RWPE1 (cell line): Measurements from ENCODE around the gene POLN.

ENCODE experiments used
- CTCF ChIA-PET: fragments of 350-600 bp; sonication (Branson Sonifier 250); formaldehyde crosslinking; extraction: SDS; loops from one replicate; lab custom pipeline; 2021; lab: Yijun Ruan, JAX
- POLR2A ChIA-PET: fragments of 400-600 bp; formaldehyde crosslinking; extraction: SDS; loops from one replicate; lab custom pipeline; 2020; ENCODE audit warnings: antibody characterized with exemption; ENCODE audit not compliant: low non-redundant PET; lab: Yijun Ruan, JAX
- DNase-seq: peaks from one replicate; pipeline ENCODE4 v3.0.0; 2012; ENCODE audit warnings: low spot score
- H3K27ac ChIP-seq: fragments of 450-650 bp; 2 replicates; pipeline ENCODE4 v1.5.1; 2017
- TF ChIP-seq, protein P1 (sequence below): fragments of 450-650 bp; conservative IDR thresholded peaks from 2 replicates; pipeline ENCODE4 v1.5.1; 2017; ENCODE audit warnings: low read depth, mild to moderate bottlenecking

The POLN gene

GRCh38 chr4:2245057-2245786, 3.3 kb upstream of the POLN start:
- CTCF ChIA-PET, result no interaction called here
- H3K27ac ChIP-seq, result peak overlapping the region; percentile 41
- POLR2A ChIA-PET, result no interaction called here
- DNase-seq, result no peak
- TF ChIP-seq, protein P1, sequence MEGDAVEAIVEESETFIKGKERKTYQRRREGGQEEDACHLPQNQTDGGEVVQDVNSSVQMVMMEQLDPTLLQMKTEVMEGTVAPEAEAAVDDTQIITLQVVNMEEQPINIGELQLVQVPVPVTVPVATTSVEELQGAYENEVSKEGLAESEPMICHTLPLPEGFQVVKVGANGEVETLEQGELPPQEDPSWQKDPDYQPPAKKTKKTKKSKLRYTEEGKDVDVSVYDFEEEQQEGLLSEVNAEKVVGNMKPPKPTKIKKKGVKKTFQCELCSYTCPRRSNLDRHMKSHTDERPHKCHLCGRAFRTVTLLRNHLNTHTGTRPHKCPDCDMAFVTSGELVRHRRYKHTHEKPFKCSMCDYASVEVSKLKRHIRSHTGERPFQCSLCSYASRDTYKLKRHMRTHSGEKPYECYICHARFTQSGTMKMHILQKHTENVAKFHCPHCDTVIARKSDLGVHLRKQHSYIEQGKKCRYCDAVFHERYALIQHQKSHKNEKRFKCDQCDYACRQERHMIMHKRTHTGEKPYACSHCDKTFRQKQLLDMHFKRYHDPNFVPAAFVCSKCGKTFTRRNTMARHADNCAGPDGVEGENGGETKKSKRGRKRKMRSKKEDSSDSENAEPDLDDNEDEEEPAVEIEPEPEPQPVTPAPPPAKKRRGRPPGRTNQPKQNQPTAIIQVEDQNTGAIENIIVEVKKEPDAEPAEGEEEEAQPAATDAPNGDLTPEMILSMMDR, result no peak

DNA sequence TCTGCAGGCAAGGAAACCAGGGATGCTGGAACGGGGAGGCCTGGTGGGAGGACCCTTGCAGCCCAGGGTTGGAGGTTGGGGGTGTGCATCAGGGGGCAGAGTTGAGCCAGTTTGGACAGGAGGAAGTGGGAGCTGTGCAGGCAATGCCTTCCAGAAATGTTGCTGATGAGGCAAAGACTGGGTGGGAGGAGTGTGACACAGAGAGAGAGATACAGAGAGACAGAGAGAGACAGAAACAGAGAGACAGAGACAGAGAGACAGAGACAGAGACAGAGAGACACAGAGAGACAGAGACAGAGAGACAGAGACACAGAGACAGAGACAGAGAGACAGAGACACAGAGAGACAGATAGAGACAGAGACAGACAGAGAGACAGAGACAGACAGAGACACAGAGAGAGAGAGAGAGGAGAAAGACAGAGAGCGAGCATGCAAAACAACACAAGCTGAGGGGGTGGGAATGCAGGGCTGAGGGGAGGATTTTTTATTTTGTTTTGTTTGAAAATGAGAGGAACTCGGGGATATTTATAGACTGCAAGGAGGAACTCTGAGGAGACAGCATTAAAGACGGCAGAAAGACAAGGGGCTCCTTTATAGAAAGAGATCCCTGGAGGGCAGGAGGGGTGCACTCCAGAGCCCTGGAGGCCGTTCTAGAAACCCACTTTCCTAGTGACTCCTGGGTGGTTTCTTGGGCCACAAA, 1.9 kb upstream of the POLN start:
- H3K27ac ChIP-seq, result no peak overlapping the region
- TF ChIP-seq, protein P1, result no peak
- ChIA-PET POLR2A (no interaction called here), CTCF (no interaction called here)
- DNase-seq, result no peak

- no peak for DNase-seq
- TF ChIP-seq, protein P1, result no peak
- POLR2A ChIA-PET, result no interaction called here
- CTCF ChIA-PET, result interaction anchor here (1.0 kb wide), 1 partner anchor 21 kb away, joined by 3 read pairs; no protein-coding TSS in a partner anchor
- H3K27ac ChIP-seq, result peak overlapping the region; percentile 85
Measured at GRCh38 chr4:2241003-2241402, 918 bp downstream of the POLN start.

DNA sequence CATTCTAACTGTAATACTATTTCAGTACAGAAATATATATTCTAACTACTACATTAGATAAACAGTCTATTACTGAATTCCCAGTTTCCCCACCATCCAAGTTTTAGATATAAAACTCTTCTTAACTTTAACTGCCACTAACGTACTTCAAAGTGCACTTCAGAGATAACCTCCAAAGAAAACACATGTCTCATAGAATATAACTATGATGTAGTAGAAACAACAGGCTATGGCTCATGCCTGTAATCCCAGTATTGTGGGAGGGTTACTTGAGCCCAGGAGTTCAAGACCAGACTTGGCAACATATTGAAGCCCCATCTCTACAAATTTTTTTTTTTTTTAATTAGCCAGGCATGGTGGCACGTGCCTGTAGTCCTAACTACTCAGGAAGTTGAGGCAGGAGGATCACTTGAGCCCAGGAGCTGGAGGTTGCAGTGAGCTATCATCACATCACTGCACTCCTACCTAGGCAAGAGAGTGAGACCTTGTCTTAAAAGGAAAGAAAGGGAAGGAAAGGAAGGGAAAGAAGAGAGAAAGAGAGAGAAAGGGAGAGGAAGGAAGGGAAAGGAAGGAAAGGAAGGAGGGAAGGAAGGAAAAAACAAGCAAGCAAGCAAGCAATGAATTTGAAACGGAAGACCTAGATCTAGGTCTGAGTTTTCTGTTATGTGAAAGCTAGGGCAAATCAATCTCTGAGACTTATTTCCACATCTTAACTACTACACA, 4.8 kb downstream of the POLN start:
- CTCF ChIA-PET, result no interaction called here
- POLR2A ChIA-PET, result no interaction called here

DNA sequence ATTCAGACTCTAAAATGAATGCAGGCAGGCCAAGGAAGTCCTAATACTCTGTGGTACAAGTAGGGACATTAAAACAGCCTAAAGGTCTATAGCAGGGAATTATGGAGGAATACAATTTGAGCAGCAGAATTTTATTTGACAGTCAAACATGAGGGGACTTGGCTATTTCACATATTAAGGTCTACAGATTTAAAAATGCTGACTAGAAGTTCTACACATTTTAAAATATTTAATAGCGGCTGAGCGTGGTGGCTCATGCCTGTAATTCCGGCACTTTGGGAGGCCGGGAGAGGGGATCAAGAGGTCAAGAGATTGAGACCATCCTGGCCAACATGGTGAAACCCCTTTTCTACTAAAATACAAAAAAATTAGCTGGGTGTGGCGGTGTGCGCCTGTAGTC, 10.8 kb downstream of the POLN start:
- CTCF ChIA-PET, result no interaction called here
- DNase-seq, result no peak
- H3K27ac ChIP-seq, result no peak overlapping the region
- POLR2A ChIA-PET, result no interaction called here
- TF ChIP-seq, protein P1, result no peak

More for the DNA sequence above, 4.8 kb downstream of the POLN start:
- TF ChIP-seq, protein P1, result no peak
- no peak for DNase-seq
- H3K27ac ChIP-seq, result no peak overlapping the region

- TF ChIP-seq, protein P1, result no peak
- POLR2A ChIA-PET, result no interaction called here
- CTCF ChIA-PET, result no interaction called here
Measured at GRCh38 chr4:2226261-2226660, 15.7 kb downstream of the POLN start.

More at GRCh38 chr4:2226261-2226660, 15.7 kb downstream of the POLN start:
- DNase-seq, result no peak
- no peak overlapping the region for H3K27ac ChIP-seq
